ENCODE data around the gene TRIO.
A peak's percentile ranks its signal among the peaks of the same experiment; 100 is the strongest.
"Not testable (repeated sequence)": the region's sequence is repeated elsewhere in the genome, so short reads cannot be mapped to it uniquely, and the experiment has no call there.

The TRIO gene

GRCh38 chr5:14197056-14197455, 53.9 kb downstream of the TRIO start:
- Histone ChIP-seq H3K36me3 (replicated peaks) (no peaks in the 10 kb centered on the region), H3K27me3 (ENCODE audit: low read depth) (no peaks in the 10 kb centered on the region), H3K9me3 (no peaks in the 10 kb centered on the region), H3K4me1 (no peaks in the 10 kb centered on the region; the same call in 1 of the 2 replicates), H3K4me3 (no peak overlapping the region)
- DNase-seq (ENCODE audit: low spot score in 2 of 2): no peak
- in situ Hi-C loops (cut with MboI; ENCODE audit: low sequenced_read_pairs): no loop called here

- no peaks in the 10 kb centered on the region for H3K36me3 ChIP-seq (replicated peaks)
- H3K27me3 ChIP-seq (ENCODE audit: low read depth): no peaks in the 10 kb centered on the region
- no peak overlapping the region for H3K4me3 ChIP-seq
- no peak for DNase-seq (ENCODE audit: low spot score in 2 of 2)
- peaks cover 4% of the 10 kb centered on the region for H3K4me1 ChIP-seq
- no peaks in the 10 kb centered on the region for H3K9me3 ChIP-seq
- in situ Hi-C loops (cut with MboI; ENCODE audit: low sequenced_read_pairs): no loop called here
These were observed 56.8 kb downstream of the TRIO start for GRCh38 chr5:14199902-14200301.

- DNase-seq (ENCODE audit: low spot score in 2 of 2): no peak
- H3K4me3 ChIP-seq: no peak overlapping the region
- H3K36me3 ChIP-seq (replicated peaks): no peaks in the 10 kb centered on the region
- in situ Hi-C loops (cut with MboI; ENCODE audit: low sequenced_read_pairs): no loop called here
- H3K9me3 ChIP-seq: no peaks in the 10 kb centered on the region
- H3K27me3 ChIP-seq (ENCODE audit: low read depth): no peaks in the 10 kb centered on the region
- peaks cover 8% of the 10 kb centered on the region for H3K4me1 ChIP-seq
These were observed 57.3 kb downstream of the TRIO start for GRCh38 chr5:14200312-14200990.

- no peaks in the 10 kb centered on the region for H3K27me3 ChIP-seq (ENCODE audit: low read depth)
- H3K4me1 ChIP-seq: peaks cover 8% of the 10 kb centered on the region
- no peak for DNase-seq (ENCODE audit: low spot score in 2 of 2)
- no peaks in the 10 kb centered on the region for H3K36me3 ChIP-seq (replicated peaks)
- H3K9me3 ChIP-seq: no peaks in the 10 kb centered on the region
- no peak overlapping the region for H3K4me3 ChIP-seq
- in situ Hi-C loops (cut with MboI; ENCODE audit: low sequenced_read_pairs): no loop called here
These were observed 58.3 kb downstream of the TRIO start for GRCh38 chr5:14201325-14202045.

GRCh38 chr5:14202462-14202861, 59.3 kb downstream of the TRIO start:
- DNase-seq (ENCODE audit: low spot score in 2 of 2): no peak
- H3K4me1 ChIP-seq: peaks cover 8% of the 10 kb centered on the region
- H3K36me3 ChIP-seq (replicated peaks): no peaks in the 10 kb centered on the region
- H3K9me3 ChIP-seq: no peaks in the 10 kb centered on the region
- no peaks in the 10 kb centered on the region for H3K27me3 ChIP-seq (ENCODE audit: low read depth)
- H3K4me3 ChIP-seq: no peak overlapping the region
- in situ Hi-C loops (cut with MboI; ENCODE audit: low sequenced_read_pairs): no loop called here

GRCh38 chr5:14204011-14204670, 61.0 kb downstream of the TRIO start:
- Histone ChIP-seq H3K27me3 (ENCODE audit: low read depth) (no peaks in the 10 kb centered on the region), H3K4me3 (no peak overlapping the region), H3K36me3 (replicated peaks) (no peaks in the 10 kb centered on the region), H3K4me1 (peaks cover 8% of the 10 kb centered on the region), H3K9me3 (no peaks in the 10 kb centered on the region)
- no peak for DNase-seq (ENCODE audit: low spot score in 2 of 2)
- in situ Hi-C loops (cut with MboI; ENCODE audit: low sequenced_read_pairs): no loop called here

GRCh38 chr5:14204785-14205321, 61.7 kb downstream of the TRIO start:
- H3K36me3 ChIP-seq (replicated peaks): no peaks in the 10 kb centered on the region
- in situ Hi-C loops (cut with MboI; ENCODE audit: low sequenced_read_pairs): no loop called here
- H3K27me3 ChIP-seq (ENCODE audit: low read depth): no peaks in the 10 kb centered on the region
- H3K4me3 ChIP-seq: no peak overlapping the region
- peaks cover 8% of the 10 kb centered on the region for H3K4me1 ChIP-seq
- H3K9me3 ChIP-seq: no peaks in the 10 kb centered on the region
- DNase-seq (ENCODE audit: low spot score in 2 of 2): peak in 1 of 2 experiments; percentile 28

- in situ Hi-C loops (cut with MboI; ENCODE audit: low sequenced_read_pairs): no loop called here
- no peaks in the 10 kb centered on the region for H3K36me3 ChIP-seq (replicated peaks)
- H3K4me1 ChIP-seq: peaks cover 8% of the 10 kb centered on the region
- no peaks in the 10 kb centered on the region for H3K9me3 ChIP-seq
- no peaks in the 10 kb centered on the region for H3K27me3 ChIP-seq (ENCODE audit: low read depth)
- no peak for DNase-seq (ENCODE audit: low spot score in 2 of 2)
- no peak overlapping the region for H3K4me3 ChIP-seq
These were observed 63.0 kb downstream of the TRIO start for GRCh38 chr5:14206028-14206725.

- H3K4me3 ChIP-seq; DNase-seq (ENCODE audit: low spot score in 2 of 2); H3K9me3 ChIP-seq; in situ Hi-C loops (cut with MboI; ENCODE audit: low sequenced_read_pairs); H3K27me3 ChIP-seq (ENCODE audit: low read depth); H3K36me3 ChIP-seq (replicated peaks); H3K4me1 ChIP-seq: not testable (repeated sequence)
These were observed 64.3 kb downstream of the TRIO start for GRCh38 chr5:14207428-14207827.

- Histone ChIP-seq H3K9me3 (no peaks in the 10 kb centered on the region), H3K4me3 (no peak overlapping the region), H3K4me1 (peaks cover 8% of the 10 kb centered on the region), H3K36me3 (replicated peaks) (no peaks in the 10 kb centered on the region), H3K27me3 (ENCODE audit: low read depth) (no peaks in the 10 kb centered on the region)
- in situ Hi-C loops (cut with MboI; ENCODE audit: low sequenced_read_pairs): no loop called here
- DNase-seq (ENCODE audit: low spot score in 2 of 2): no peak
These were observed 65.2 kb downstream of the TRIO start for GRCh38 chr5:14208071-14209021.

- Histone ChIP-seq H3K36me3 (replicated peaks) (no peaks in the 10 kb centered on the region), H3K27me3 (ENCODE audit: low read depth) (no peaks in the 10 kb centered on the region), H3K4me3 (no peak overlapping the region), H3K9me3 (no peaks in the 10 kb centered on the region), H3K4me1 (peaks cover 8% of the 10 kb centered on the region)
- no peak for DNase-seq (ENCODE audit: low spot score in 2 of 2)
- in situ Hi-C loops (cut with MboI; ENCODE audit: low sequenced_read_pairs): no loop called here
These were observed 66.2 kb downstream of the TRIO start for GRCh38 chr5:14209222-14209822.

GRCh38 chr5:14209836-14210235, 66.7 kb downstream of the TRIO start:
- Histone ChIP-seq H3K4me3 (no peak overlapping the region), H3K36me3 (replicated peaks) (no peaks in the 10 kb centered on the region), H3K27me3 (ENCODE audit: low read depth) (no peaks in the 10 kb centered on the region), H3K9me3 (no peaks in the 10 kb centered on the region), H3K4me1 (peaks cover 7% of the 10 kb centered on the region)
- in situ Hi-C loops (cut with MboI; ENCODE audit: low sequenced_read_pairs): no loop called here
- DNase-seq (ENCODE audit: low spot score in 2 of 2): no peak

Measured in HAP-1 (cell line).